HCT116 (cell line): ENCODE data around the gene KRTCAP2. TPM values are rescaled to one million over a fixed set of nuclear protein-coding genes. Genes with fewer than 3 reads are reported as not detected.

Source experiments
- ATAC-seq: fragments of 200-7000 bp; cut with Tn5 transposase; 2 replicates; pipeline ENCODE4 v1.9.1; 2020; ENCODE audit warnings: mild to moderate bottlenecking, moderate library complexity
- BruUV-seq: library from RNA; stranded (reverse); fragments of 400-500 nt; replicated peaks from 2 replicates; lab custom pipeline; 2021; lab: Mats Ljungman, UMichigan
- CTCF ChIA-PET: fragments of 300-600 bp; sonication (Branson Sonifier 250); formaldehyde crosslinking; loops from one replicate; lab custom pipeline; 2021; ENCODE audit warnings: antibody characterized with exemption; lab: Charles Lee
- POLR2A ChIA-PET: fragments of 300-600, 350-600 bp; sonication (Branson Sonifier 250); formaldehyde crosslinking; loops from one replicate; lab custom pipeline; 2021; ENCODE audit warnings: antibody characterized with exemption; lab: Charles Lee
- RAD21 ChIA-PET, 2 experiments: fragments of 300-600 bp; sonication (Branson Sonifier 250); formaldehyde crosslinking; loops; one replicate each; lab custom pipeline; 2023; ENCODE audit warnings: low total read pairs in 2 of 2; ENCODE audit not compliant: uncharacterized antibody in 2 of 2, unreplicated experiment in 2 of 2, low non-redundant PET in 1 of 2; lab: Charles Lee
- DNase-seq: peaks from one replicate; pipeline ENCODE4 v3.0.0-alpha.2; 2010; ENCODE audit warnings: low read depth, low spot score
- H2AFZ ChIP-seq: fragments of 200-600 bp; shearing (Covaris generic), sonication (generic); 2 replicates; pipeline ENCODE4 v1.6.1; 2017; ENCODE audit warnings: low read depth, mixed run types, mixed read lengths, antibody characterized with exemption, low read length; ENCODE audit not compliant: poor library complexity, severe bottlenecking
- H3K27ac ChIP-seq: 2 replicates; pipeline ENCODE4 v1.5.1; 2012; ENCODE audit warnings: low read depth, low read length
- H3K27me3 ChIP-seq: fragments of 200-600 bp; sonication (generic); 2 replicates; pipeline ENCODE4 v1.6.1; 2016; ENCODE audit warnings: mixed run types, low read length, mixed read lengths; ENCODE audit not compliant: insufficient read depth
- H3K36me3 ChIP-seq, 2 experiments: fragments of 200-500 bp in 1 of 2; fragments of 200-600 bp in 1 of 2; sonication (Bioruptor generic) in 1 of 2; sonication (generic) in 1 of 2; 2 replicates each; pipeline versions ENCODE4 v1.5.1 to v1.6.1; 2014 to 2016; ENCODE audit warnings: low read length in 2 of 2, inconsistent platforms in 1 of 2, mixed read lengths in 1 of 2, mixed run types in 1 of 2; ENCODE audit not compliant: insufficient read depth in 2 of 2, control insufficient read depth in 1 of 2
- H3K4me1 ChIP-seq, 2 experiments: fragments of 200-600 bp in 1 of 2; sonication (generic) in 1 of 2; 2 replicates each; pipeline versions ENCODE4 v1.5.1 to v1.6.1; 2012 to 2017; ENCODE audit warnings: low read length in 2 of 2, inconsistent platforms in 1 of 2, mild to moderate bottlenecking in 1 of 2, mixed read lengths in 1 of 2, mixed run types in 1 of 2, moderate library complexity in 1 of 2; ENCODE audit not compliant: insufficient read depth in 2 of 2, control insufficient read depth in 1 of 2
- H3K4me2 ChIP-seq: fragments of 200-600 bp; sonication (generic); 2 replicates; pipeline ENCODE4 v1.6.1; 2017; ENCODE audit warnings: mixed run types, low read length, mixed read lengths
- H3K4me3 ChIP-seq, 2 experiments: fragments of 200-600 bp in 1 of 2; sonication (generic) in 1 of 2; replicated peaks in 1 of 2; 2 replicates each; pipeline ENCODE4 v1.5.1; 2011 to 2016; ENCODE audit warnings: low read length in 2 of 2, control low read depth in 1 of 2, low read depth in 1 of 2, mild to moderate bottlenecking in 1 of 2, mixed read lengths in 1 of 2, mixed run types in 1 of 2
- H3K79me2 ChIP-seq: fragments of 200-600 bp; sonication (generic); 2 replicates; pipeline ENCODE4 v1.6.1; 2017; ENCODE audit warnings: mild to moderate bottlenecking, mixed run types, low read length, moderate library complexity, mixed read lengths; ENCODE audit not compliant: insufficient read depth
- H3K9ac ChIP-seq: fragments of 200-600 bp; sonication (generic); 2 replicates; pipeline ENCODE4 v1.6.1; 2016; ENCODE audit warnings: low read length, mixed read lengths
- H3K9me2 ChIP-seq: fragments of 200-600 bp; sonication (generic), shearing (Covaris generic); 2 replicates; pipeline ENCODE4 v1.6.1; 2017; ENCODE audit warnings: mixed run types, mild to moderate bottlenecking, moderate library complexity; ENCODE audit not compliant: insufficient read depth
- H3K9me3 ChIP-seq, 2 experiments: fragments of 200-500 bp in 1 of 2; fragments of 200-600 bp in 1 of 2; sonication (Bioruptor generic) in 1 of 2; sonication (generic) in 1 of 2; 2 replicates each; pipeline ENCODE4 v1.6.1; 2014 to 2017; ENCODE audit warnings: low read length in 2 of 2, mixed read lengths in 2 of 2, inconsistent platforms in 1 of 2, low read depth in 1 of 2, mild to moderate bottlenecking in 1 of 2, mixed run types in 1 of 2, moderate library complexity in 1 of 2; ENCODE audit not compliant: control insufficient read depth in 1 of 2, insufficient read depth in 1 of 2
- H4K20me1 ChIP-seq: fragments of 200-600 bp; sonication (generic), shearing (Covaris generic); 2 replicates; pipeline ENCODE4 v1.6.1; 2017; ENCODE audit warnings: mixed run types, mild to moderate bottlenecking, moderate library complexity; ENCODE audit not compliant: insufficient read depth
- ATF3 ChIP-seq: IDR thresholded peaks from 2 replicates; pipeline ENCODE4 v1.6.1; 2012
- CEBPB ChIP-seq: IDR thresholded peaks from 2 replicates; pipeline ENCODE4 v1.6.1; 2012; ENCODE audit warnings: low read depth
- CTCF ChIP-seq, 3 experiments: fragments of 200-600 bp in 1 of 3; sonication (generic) in 1 of 3; IDR thresholded peaks in 2 of 3; conservative IDR thresholded peaks in 1 of 3; 2 replicates each; pipeline ENCODE4 v1.5.1; 2012 to 2017; ENCODE audit warnings: low read depth in 2 of 3, low read length in 2 of 3, antibody characterized with exemption in 1 of 3, borderline replicate concordance in 1 of 3, control low read depth in 1 of 3, mild to moderate bottlenecking in 1 of 3, mixed read lengths in 1 of 3, mixed run types in 1 of 3, moderate library complexity in 1 of 3; ENCODE audit not compliant: insufficient read depth in 1 of 3
- ELF1 ChIP-seq: IDR thresholded peaks from 2 replicates; pipeline ENCODE4 v1.6.1; 2012; ENCODE audit warnings: low read depth, borderline replicate concordance
- POLR2A ChIP-seq: IDR thresholded peaks from 2 replicates; pipeline ENCODE4 v1.7.0; 2011; ENCODE audit warnings: borderline replicate concordance; ENCODE audit not compliant: insufficient read depth, insufficient read length; ENCODE audit errors: extremely low read depth
- RAD21 ChIP-seq: IDR thresholded peaks from 2 replicates; pipeline ENCODE4 v1.6.1; 2012; ENCODE audit warnings: low read depth, mild to moderate bottlenecking
- REST ChIP-seq: IDR thresholded peaks from 2 replicates; pipeline ENCODE4 v1.6.1; 2012; ENCODE audit warnings: low read depth
- SRF ChIP-seq: IDR thresholded peaks from 2 replicates; pipeline ENCODE4 v1.6.1; 2012; ENCODE audit warnings: low read depth
- TCF7L2 ChIP-seq: IDR thresholded peaks from 2 replicates; pipeline ENCODE4 v1.7.0; 2011; ENCODE audit warnings: borderline replicate concordance, inconsistent platforms; ENCODE audit not compliant: insufficient read depth, insufficient read length; ENCODE audit errors: extremely low read depth
- YY1 ChIP-seq: IDR thresholded peaks from 2 replicates; pipeline ENCODE4 v1.6.1; 2011; ENCODE audit warnings: low read length, low read depth, moderate library complexity, mild to moderate bottlenecking; ENCODE audit not compliant: insufficient replicate concordance; ENCODE audit errors: extremely low read depth
- ZBTB33 ChIP-seq: IDR thresholded peaks from 2 replicates; pipeline ENCODE4 v1.6.1; 2011; ENCODE audit warnings: mild to moderate bottlenecking, low read length, moderate library complexity; ENCODE audit not compliant: insufficient replicate concordance; ENCODE audit errors: extremely low read depth
- intact Hi-C: fragments of 100-400 bp; cut with micrococcal nuclease; formaldehyde crosslinking; loops from 2 replicates; pipeline ENCODE4 v1.10.0; 2022
- total RNA-seq: library from RNA; stranded (reverse); gene quantifications from one replicate; pipeline ENCODE4 v1.2.1, GENCODE V29; 2021; ENCODE audit not compliant: unreplicated experiment

Gene KRTCAP2
- total RNA-seq, 1 experiment from 2014 or later: 143 TPM

GRCh38 chr1:155186794-155187455 is 13.8 kb upstream of the KRTCAP2 start:
- ChIA-PET POLR2A (no interaction called here), CTCF (no interaction called here), RAD21 (no interaction called here)
- no peak overlapping the region for H3K4me3 ChIP-seq
- H2AFZ ChIP-seq: no peak overlapping the region
- H3K4me2 ChIP-seq: no peak overlapping the region
- no peak overlapping the region for H3K9ac ChIP-seq
- no peaks in the 10 kb centered on the region; a peak in 2 of 4 replicates for H3K4me1 ChIP-seq
- H3K27me3 ChIP-seq: no peaks in the 10 kb centered on the region
- no peak overlapping the region for H3K27ac ChIP-seq
- H3K36me3 ChIP-seq: no peaks in the 10 kb centered on the region
- H3K9me3 ChIP-seq: no peaks in the 10 kb centered on the region
- H3K9me2 ChIP-seq: no peaks in the 10 kb centered on the region
- BruUV-seq: no TSS peak
- H3K79me2 ChIP-seq: no peaks in the 10 kb centered on the region
- ATAC-seq: no peak
- no peaks in the 10 kb centered on the region for H4K20me1 ChIP-seq
- intact Hi-C loops: no loop called here
- TF ChIP-seq ELF1: no peak
- TF ChIP-seq ATF3: no peak
- TF ChIP-seq CEBPB: no peak
- no peak for TF ChIP-seq REST
- no peak for TF ChIP-seq RAD21
- no peak for TF ChIP-seq POLR2A
- TF ChIP-seq TCF7L2: no peak
- TF ChIP-seq ZBTB33: no peak
- no peak for TF ChIP-seq YY1
- no peak for TF ChIP-seq CTCF (IDR thresholded peaks at IDR 0.05 in 2 of 3, conservative IDR thresholded peaks at IDR 0.05 in 1 of 3; ENCODE audit: borderline replicate concordance in 1 of 3, insufficient read depth in 1 of 3, low read depth in 2 of 3, low read length in 2 of 3)
- no peak for TF ChIP-seq SRF
- DNase-seq: no peak
